Amygdala (tissue), 56 donors: ENCODE measurements around the gene UNC13C.
"Not testable (repeated sequence)": the region's sequence is repeated elsewhere in the genome, so short reads cannot be mapped to it uniquely, and the experiment has no call there.

ENCODE experiments used
- DNase-seq, 56 donors: peaks; one replicate each; lab custom pipeline; 2025; lab: John Stamatoyannopoulos, UW

Gene UNC13C

GRCh38 chr15:54410481-54410880, 432.2 kb downstream of the UNC13C start:
- DNase-seq, result no peak

- DNase-seq, result no peak
Measured at GRCh38 chr15:54424171-54424570, 445.9 kb downstream of the UNC13C start.

GRCh38 chr15:54428596-54428995, 450.4 kb downstream of the UNC13C start:
- no peak for DNase-seq

GRCh38 chr15:54450288-54450687, 472.0 kb downstream of the UNC13C start:
- DNase-seq, result not testable (repeated sequence)

- no peak for DNase-seq
Measured at GRCh38 chr15:54456413-54456812, 478.2 kb downstream of the UNC13C start.

- DNase-seq, result no peak
Measured at GRCh38 chr15:54462511-54462913, 484.3 kb downstream of the UNC13C start.

GRCh38 chr15:54481819-54482218, 503.6 kb downstream of the UNC13C start:
- DNase-seq, result no peak

GRCh38 chr15:54482251-54482650, 504.0 kb downstream of the UNC13C start:
- no peak for DNase-seq

- DNase-seq, result no peak
Measured at GRCh38 chr15:54500330-54500729, 522.1 kb downstream of the UNC13C start.

GRCh38 chr15:54502416-54503075, 524.3 kb downstream of the UNC13C start:
- no peak for DNase-seq

GRCh38 chr15:54504695-54505094, 526.5 kb downstream of the UNC13C start:
- no peak for DNase-seq

- DNase-seq, result no peak
Measured at GRCh38 chr15:54506977-54507524, 528.8 kb downstream of the UNC13C start.

GRCh38 chr15:54514601-54515000, 536.4 kb downstream of the UNC13C start:
- DNase-seq, result no peak

GRCh38 chr15:54515664-54516582, 537.7 kb downstream of the UNC13C start:
- no peak for DNase-seq

- DNase-seq, result no peak
Measured at GRCh38 chr15:54517366-54517765, 539.1 kb downstream of the UNC13C start.

GRCh38 chr15:54518156-54518882, 540.1 kb downstream of the UNC13C start:
- peak in 2 of 56 donors; percentile 8 to 9 for DNase-seq

GRCh38 chr15:54519577-54519976, 541.3 kb downstream of the UNC13C start:
- DNase-seq, result no peak

- DNase-seq, result no peak
Measured at GRCh38 chr15:54520616-54521015, 542.4 kb downstream of the UNC13C start.

- DNase-seq, result no peak
Measured at GRCh38 chr15:54521206-54521605, 543.0 kb downstream of the UNC13C start.

GRCh38 chr15:54528021-54528420, 549.8 kb downstream of the UNC13C start:
- no peak for DNase-seq

GRCh38 chr15:54540721-54541120, 562.5 kb downstream of the UNC13C start:
- DNase-seq, result no peak
